Motor neuron (in vitro differentiated cells): ENCODE data around the gene NAV3. TPM values are rescaled to one million over a fixed set of nuclear protein-coding genes. Genes with fewer than 3 reads are reported as not detected.

ENCODE experiments used
- ATAC-seq, 8 experiments: fragments of 200-7000 bp; cut with Tn5 transposase; replicated peaks in 6 of 8; 2 replicates each; pipeline ENCODE4 v1.8.0; 2021; ENCODE audit warnings: mild to moderate bottlenecking in 8 of 8, moderate library complexity in 8 of 8
- H3K27ac ChIP-seq, 2 donors: fragments of 250-450 bp; sonication (Bioruptor Pico); 2 replicates each; pipeline ENCODE4 v1.9.0; 2021; ENCODE audit warnings: antibody characterized with exemption in 2 of 2, mild to moderate bottlenecking in 2 of 2, moderate library complexity in 1 of 2
- H3K4me1 ChIP-seq, 2 donors: fragments of 250-450 bp; sonication (Bioruptor Pico); replicated peaks in 1 of 2; 2 replicates each; pipeline ENCODE4 v1.6.1; 2021; ENCODE audit warnings: antibody characterized with exemption in 2 of 2, mild to moderate bottlenecking in 2 of 2, moderate library complexity in 1 of 2
- H3K4me3 ChIP-seq, 5 donors: fragments of 250-450 bp; sonication (Bioruptor Pico); 2 replicates each; pipeline ENCODE4 v1.9.0; 2021; ENCODE audit warnings: antibody characterized with exemption in 5 of 5, mild to moderate bottlenecking in 5 of 5, moderate library complexity in 4 of 5
- WGBS, 10 experiments: fragments of 450-650 bp; shearing (Covaris generic); methylation state at CpG; one replicate each; pipeline ENCODE4 v1.0.0; 2022; 5-methylcytosine and 5-hydroxymethylcytosine counted together
- in situ Hi-C, 9 experiments: fragments of 400-800 bp; cut with MboI; loops; one replicate each; pipeline ENCODE4 v1.15.0; 2021; ENCODE audit warnings: low sequenced_read_pairs in 9 of 9, low pct_unique_long_range_greater_than_20kb in 2 of 9; ENCODE audit not compliant: unreplicated experiment in 9 of 9
- total RNA-seq, 8 experiments: library from RNA; unstranded; fragments of 300-600 nt; gene quantifications; 2 replicates each; pipeline versions ENCODE4 v1.2.3 to v1.2.4, GENCODE V29; 2022

The NAV3 gene
- total RNA-seq, 8 experiments from 2014 or later = 2.4 to 92.5 (median 48.4) TPM

DNA sequence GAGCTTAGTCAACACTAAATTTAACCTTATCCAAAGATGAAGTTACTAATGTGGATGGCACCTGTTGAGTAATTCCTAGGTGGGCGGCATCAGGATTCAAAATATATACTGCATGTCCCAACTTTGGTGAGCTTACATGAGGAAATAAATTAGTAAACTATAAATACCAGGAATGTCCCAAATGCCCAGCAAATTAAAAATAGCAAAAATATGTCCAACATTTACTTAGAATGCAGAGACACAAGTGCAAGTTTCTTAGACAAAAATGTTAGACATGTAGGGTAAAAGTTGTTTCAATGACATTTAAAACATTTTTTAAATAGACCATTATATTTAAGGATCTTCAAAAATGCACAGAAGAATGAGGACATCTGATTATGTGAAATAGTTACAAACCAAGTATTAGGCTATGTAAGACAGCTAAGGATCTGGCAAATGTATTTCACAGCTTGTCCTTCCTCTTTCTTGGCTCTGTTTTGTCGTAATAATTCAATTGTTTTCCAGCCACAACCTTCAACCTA lies 115.9 kb downstream of the NAV3 start:
- 79 to 100% (median 97%) methylated on average over 1 to 2 of the region's 2 CpGs for WGBS, 10 experiments
- Histone ChIP-seq H3K4me3 (no peak overlapping the region), H3K4me1 (peaks cover 0 to 6% of the 10 kb centered on the region in 2 donors), H3K27ac (no peak overlapping the region)
- in situ Hi-C loops = no loop called here
- no peak for ATAC-seq

DNA sequence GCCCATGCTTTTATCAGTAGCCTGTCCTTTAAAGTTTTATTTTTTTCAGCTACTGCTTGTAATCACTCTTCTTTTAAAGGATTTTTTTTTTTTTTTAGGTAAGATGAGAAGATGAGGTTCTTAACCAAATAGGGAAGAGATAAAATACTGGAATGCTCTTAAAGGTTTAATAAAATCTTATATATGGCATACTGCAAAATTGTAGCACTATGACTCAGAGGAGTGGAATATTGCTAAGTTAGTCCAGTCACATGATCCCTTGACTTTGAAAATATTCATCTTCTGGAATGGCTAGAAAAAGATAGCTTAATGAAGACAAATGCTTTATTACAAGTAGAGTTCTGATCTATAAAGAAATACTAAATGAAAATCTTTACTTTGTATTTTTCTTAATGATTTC lies 116.6 kb downstream of the NAV3 start:
- no peak overlapping the region for H3K27ac ChIP-seq
- in situ Hi-C loops = no loop called here
- no peak overlapping the region for H3K4me3 ChIP-seq
- H3K4me1 ChIP-seq = peaks cover 0 to 6% of the 10 kb centered on the region in 2 donors
- peak in 4 of 8 experiments; percentile 15 to 71 (median 63) for ATAC-seq

DNA sequence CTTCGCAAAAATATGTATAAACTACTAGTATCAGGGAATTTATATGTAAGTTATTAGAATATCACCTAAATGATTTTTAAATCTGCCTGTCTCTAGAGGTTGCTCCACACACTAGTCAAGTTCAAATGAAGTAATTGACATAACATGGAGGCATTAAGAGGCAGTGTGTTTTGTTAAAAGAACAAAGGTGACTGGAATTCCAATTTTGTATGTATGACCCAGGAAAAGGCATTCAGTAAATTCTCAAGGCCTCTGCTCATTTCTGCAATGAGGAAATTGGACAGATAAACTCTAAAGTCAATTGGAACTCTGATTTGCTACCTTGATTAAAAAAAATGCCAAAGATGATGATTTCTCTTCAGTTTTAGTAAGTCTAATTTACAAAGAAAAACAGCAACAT lies 117.1 kb downstream of the NAV3 start:
- in situ Hi-C loops = no loop called here
- Histone ChIP-seq H3K27ac (no peak overlapping the region), H3K4me1 (peaks cover 0 to 6% of the 10 kb centered on the region in 2 donors), H3K4me3 (no peak overlapping the region)
- peak in 2 of 8 experiments; percentile 31 to 40 for ATAC-seq
- 80 to 100% (median 100%) methylated on average over 1 of the region's 1 CpG for WGBS, 10 experiments

GRCh38 chr12:77949943-77950342 lies 119.2 kb downstream of the NAV3 start:
- no peak overlapping the region for H3K4me3 ChIP-seq
- in situ Hi-C loops = no loop called here
- H3K4me1 ChIP-seq = peaks cover 0 to 6% of the 10 kb centered on the region in 2 donors
- no peak overlapping the region for H3K27ac ChIP-seq
- no peak for ATAC-seq

- Histone ChIP-seq H3K4me1 (no peaks in the 10 kb centered on the region), H3K4me3 (no peak overlapping the region), H3K27ac (no peak overlapping the region)
- ATAC-seq = peak in 2 of 8 experiments; percentile 27 to 93
- WGBS, 10 experiments = 26 to 100% (median 80%) methylated on average over 1 to 6 of the region's 7 CpGs
- in situ Hi-C loops = no loop called here
Observed at GRCh38 chr12:77953528-77954205, 123.0 kb downstream of the NAV3 start.

DNA sequence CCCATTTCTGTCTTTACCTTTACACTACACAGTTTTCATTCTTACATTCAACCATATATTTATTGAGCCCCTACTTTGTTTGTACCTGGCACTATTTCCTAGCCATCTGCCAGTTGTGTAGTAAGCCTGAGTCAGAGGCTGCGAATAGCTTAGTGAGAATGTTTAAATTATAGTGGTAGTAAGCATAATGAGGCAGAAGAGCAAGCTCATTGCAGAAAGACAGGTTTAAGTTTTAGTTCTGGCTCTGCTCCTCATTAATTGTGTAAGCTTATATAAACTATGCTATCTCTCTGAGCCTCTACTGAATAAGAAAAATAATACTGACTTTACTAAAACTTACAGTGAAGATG lies 123.5 kb downstream of the NAV3 start:
- H3K4me3 ChIP-seq = no peak overlapping the region
- peak in 1 of 8 experiments; percentile 25 for ATAC-seq
- WGBS, 10 experiments = 60 to 100% (median 83%) methylated on average over 1 of the region's 1 CpG; no CpG with 5 or more reads in 6 of the 10 experiments
- H3K4me1 ChIP-seq = no peaks in the 10 kb centered on the region
- no peak overlapping the region for H3K27ac ChIP-seq
- in situ Hi-C loops = no loop called here

- 50 to 78% (median 75%) methylated on average over 1 of the region's 1 CpG; no CpG with 5 or more reads in 3 of the 10 experiments for WGBS, 10 experiments
- Histone ChIP-seq H3K27ac (no peak overlapping the region), H3K4me3 (no peak overlapping the region), H3K4me1 (no peaks in the 10 kb centered on the region)
- ATAC-seq = peak in 5 of 8 experiments; percentile 33 to 75 (median 53)
- in situ Hi-C loops = no loop called here
Observed at GRCh38 chr12:77957062-77957461, 126.4 kb downstream of the NAV3 start.

DNA sequence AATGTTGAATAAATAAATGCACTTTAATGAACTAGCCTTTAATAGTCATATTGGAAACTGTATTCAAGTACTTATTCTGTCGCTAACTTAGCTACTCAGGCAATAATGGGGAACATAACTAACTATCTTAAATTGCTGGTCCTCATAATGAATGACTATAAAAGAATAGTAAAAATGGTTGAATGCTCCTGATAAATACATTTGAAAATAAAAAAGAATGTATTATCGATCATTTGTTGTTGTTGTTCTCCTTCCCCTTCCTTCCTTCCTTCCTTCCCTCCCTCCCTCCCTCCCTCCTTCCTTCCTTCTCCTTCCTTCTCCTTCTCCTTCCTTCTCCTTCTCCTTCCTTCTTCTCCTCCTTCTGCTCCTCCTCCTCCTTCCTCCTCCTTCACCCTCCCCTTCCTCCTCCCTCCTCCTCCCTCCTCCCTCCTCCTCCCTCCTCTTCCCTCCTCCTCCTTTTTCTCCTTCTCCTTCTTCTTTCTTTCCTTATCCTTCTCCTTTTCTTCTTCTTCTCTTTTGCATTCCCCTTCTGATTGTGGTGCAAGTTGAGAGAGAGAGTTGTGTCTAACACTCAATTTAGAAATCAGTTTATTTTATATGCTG lies 133.0 kb downstream of the NAV3 start:
- Histone ChIP-seq H3K4me1 (peaks cover 0 to 5% of the 10 kb centered on the region in 2 donors), H3K4me3 (no peak overlapping the region), H3K27ac (no peak overlapping the region)
- in situ Hi-C loops = no loop called here
- ATAC-seq = no peak
- 80 to 100% (median 94%) methylated on average over 1 to 2 of the region's 2 CpGs; no CpG with 5 or more reads in 3 of the 10 experiments for WGBS, 10 experiments

GRCh38 chr12:77965790-77966189 lies 135.1 kb downstream of the NAV3 start:
- no peak overlapping the region for H3K27ac ChIP-seq
- H3K4me1 ChIP-seq = peaks cover 0 to 5% of the 10 kb centered on the region in 2 donors
- in situ Hi-C loops = no loop called here
- H3K4me3 ChIP-seq = no peak overlapping the region
- WGBS, 10 experiments = 18 to 100% (median 34%) methylated on average over 1 to 3 of the region's 3 CpGs; no CpG with 5 or more reads in 1 of the 10 experiments
- ATAC-seq = peak in 2 of 8 experiments; percentile 16 to 37

GRCh38 chr12:77968021-77968420 lies 137.3 kb downstream of the NAV3 start:
- peaks cover 0 to 5% of the 10 kb centered on the region in 2 donors for H3K4me1 ChIP-seq
- ATAC-seq = no peak
- in situ Hi-C loops = no loop called here
- no peak overlapping the region for H3K4me3 ChIP-seq
- 40 to 88% (median 67%) methylated on average over 1 to 2 of the region's 2 CpGs; no CpG with 5 or more reads in 1 of the 10 experiments for WGBS, 10 experiments
- no peak overlapping the region for H3K27ac ChIP-seq

GRCh38 chr12:77968571-77968970 lies 137.9 kb downstream of the NAV3 start:
- WGBS, 10 experiments = 65 to 100% (median 93%) methylated on average over 3 to 6 of the region's 6 CpGs
- Histone ChIP-seq H3K27ac (no peak overlapping the region), H3K4me3 (no peak overlapping the region), H3K4me1 (peaks cover 0 to 5% of the 10 kb centered on the region in 2 donors)
- in situ Hi-C loops = no loop called here
- no peak for ATAC-seq

DNA sequence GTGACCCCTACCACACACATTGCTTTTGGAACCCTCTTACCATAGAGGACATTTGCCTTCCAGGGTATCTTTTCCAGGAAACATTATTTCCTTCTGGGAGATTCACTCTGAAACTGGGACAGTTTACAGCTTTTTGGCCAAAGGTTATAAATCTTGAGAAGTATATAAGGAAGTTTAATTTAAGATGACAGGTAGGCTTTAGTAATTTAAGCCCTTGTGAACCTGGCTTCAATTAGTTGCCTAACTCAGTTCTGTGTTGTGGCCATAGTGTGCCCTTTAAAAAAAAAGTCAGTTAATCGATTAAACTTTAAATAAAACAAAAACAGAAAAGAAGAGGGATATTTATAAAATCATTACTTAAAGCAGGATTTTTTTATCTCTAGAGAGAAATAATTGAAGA lies 142.9 kb downstream of the NAV3 start:
- no peak for ATAC-seq
- in situ Hi-C loops = no loop called here
- Histone ChIP-seq H3K4me3 (no peak overlapping the region), H3K4me1 (no peaks in the 10 kb centered on the region), H3K27ac (no peak overlapping the region)
- 13 to 100% (median 79%) methylated on average over 1 of the region's 1 CpG for whole genome bisulfite sequencing, 10 experiments

GRCh38 chr12:77974645-77975044 lies 144.0 kb downstream of the NAV3 start:
- in situ Hi-C loops = no loop called here
- Histone ChIP-seq H3K27ac (no peak overlapping the region), H3K4me3 (no peak overlapping the region), H3K4me1 (no peaks in the 10 kb centered on the region)
- no peak for ATAC-seq
- WGBS, 10 experiments = 93 to 100% (median 100%) methylated on average over 1 to 2 of the region's 2 CpGs
